DOHH2 (cell line): ENCODE results near the gene AEN.

ENCODE experiments used
- H3F3A ChIP-seq: fragments of 200-600 bp; sonication (generic), shearing (Covaris generic); 2 replicates; pipeline ENCODE4 v1.6.0; 2016; ENCODE audit warnings: antibody characterized with exemption, mild to moderate bottlenecking; ENCODE audit not compliant: control insufficient read depth, insufficient read depth
- H3K27ac ChIP-seq: fragments of 200-600 bp; sonication (generic); 2 replicates; pipeline ENCODE4 v1.5.1; 2014; ENCODE audit warnings: low read depth, mild to moderate bottlenecking, low read length, moderate library complexity
- H3K27me3 ChIP-seq: fragments of 200-600 bp; sonication (generic); 2 replicates; pipeline ENCODE4 v1.6.1; 2014; ENCODE audit warnings: mild to moderate bottlenecking, low read length, mixed read lengths; ENCODE audit not compliant: control insufficient read depth
- H3K36me3 ChIP-seq: fragments of 200-600 bp; sonication (generic); 2 replicates; pipeline ENCODE4 v1.6.1; 2014; ENCODE audit warnings: mild to moderate bottlenecking, low read length, moderate library complexity, mixed read lengths; ENCODE audit not compliant: control insufficient read depth
- H3K4me1 ChIP-seq: fragments of 200-600 bp; sonication (generic); 2 replicates; pipeline ENCODE4 v1.6.1; 2014; ENCODE audit warnings: mild to moderate bottlenecking, low read length, mixed read lengths; ENCODE audit not compliant: control insufficient read depth
- H3K4me2 ChIP-seq: fragments of 200-600 bp; sonication (generic); 2 replicates; pipeline ENCODE4 v1.6.0; 2014; ENCODE audit warnings: mild to moderate bottlenecking, low read length, moderate library complexity
- H3K4me3 ChIP-seq: fragments of 200-600 bp; sonication (generic); 2 replicates; pipeline ENCODE4 v1.5.1; 2014; ENCODE audit warnings: mild to moderate bottlenecking, low read length, mixed read lengths
- H3K79me2 ChIP-seq: fragments of 200-600 bp; sonication (generic); 2 replicates; pipeline ENCODE4 v1.6.1; 2014; ENCODE audit warnings: mild to moderate bottlenecking, low read length, mixed read lengths; ENCODE audit not compliant: control insufficient read depth
- H3K9me2 ChIP-seq: fragments of 200-600 bp; sonication (generic); replicated peaks from 2 replicates; pipeline ENCODE4 v1.6.1; 2014; ENCODE audit warnings: mild to moderate bottlenecking, low read length, mixed read lengths; ENCODE audit not compliant: control insufficient read depth
- H3K9me3 ChIP-seq: fragments of 200-600 bp; sonication (generic); 2 replicates; pipeline ENCODE4 v1.6.1; 2014; ENCODE audit warnings: antibody characterized with exemption, low read length, mixed read lengths; ENCODE audit not compliant: control insufficient read depth, insufficient read depth
- H4K20me1 ChIP-seq: fragments of 200-600 bp; sonication (generic); 2 replicates; pipeline ENCODE4 v1.6.0; 2014; ENCODE audit warnings: low read depth, mild to moderate bottlenecking, antibody characterized with exemption, low read length, moderate library complexity; ENCODE audit not compliant: control insufficient read depth, insufficient read depth
- EZH2phosphoT487 ChIP-seq: fragments of 200-600 bp; sonication (generic); IDR thresholded peaks from 2 replicates; pipeline ENCODE4 v1.6.1; 2017; ENCODE audit warnings: borderline replicate concordance, mild to moderate bottlenecking, antibody characterized with exemption, low read length, moderate library complexity, mixed read lengths
- TF ChIP-seq, protein P1 (sequence below): fragments of 200-600 bp; sonication (generic); IDR thresholded peaks from one replicate; pipeline ENCODE4 v1.5.1; 2014; ENCODE audit warnings: antibody characterized with exemption, mild to moderate bottlenecking, low read depth, low read length; ENCODE audit not compliant: poor library complexity, severe bottlenecking

Gene AEN

GRCh38 chr15:88646951-88647350, 25.8 kb downstream of the AEN start:
- H3K9me3 ChIP-seq: no peaks in the 10 kb centered on the region
- peaks cover 93% of the 10 kb centered on the region for H3K4me1 ChIP-seq
- H4K20me1 ChIP-seq: no peaks in the 10 kb centered on the region
- H3K27ac ChIP-seq: peak overlapping the region; percentile 97
- peaks cover 87% of the 10 kb centered on the region for H3K36me3 ChIP-seq
- TF ChIP-seq, protein P1, sequence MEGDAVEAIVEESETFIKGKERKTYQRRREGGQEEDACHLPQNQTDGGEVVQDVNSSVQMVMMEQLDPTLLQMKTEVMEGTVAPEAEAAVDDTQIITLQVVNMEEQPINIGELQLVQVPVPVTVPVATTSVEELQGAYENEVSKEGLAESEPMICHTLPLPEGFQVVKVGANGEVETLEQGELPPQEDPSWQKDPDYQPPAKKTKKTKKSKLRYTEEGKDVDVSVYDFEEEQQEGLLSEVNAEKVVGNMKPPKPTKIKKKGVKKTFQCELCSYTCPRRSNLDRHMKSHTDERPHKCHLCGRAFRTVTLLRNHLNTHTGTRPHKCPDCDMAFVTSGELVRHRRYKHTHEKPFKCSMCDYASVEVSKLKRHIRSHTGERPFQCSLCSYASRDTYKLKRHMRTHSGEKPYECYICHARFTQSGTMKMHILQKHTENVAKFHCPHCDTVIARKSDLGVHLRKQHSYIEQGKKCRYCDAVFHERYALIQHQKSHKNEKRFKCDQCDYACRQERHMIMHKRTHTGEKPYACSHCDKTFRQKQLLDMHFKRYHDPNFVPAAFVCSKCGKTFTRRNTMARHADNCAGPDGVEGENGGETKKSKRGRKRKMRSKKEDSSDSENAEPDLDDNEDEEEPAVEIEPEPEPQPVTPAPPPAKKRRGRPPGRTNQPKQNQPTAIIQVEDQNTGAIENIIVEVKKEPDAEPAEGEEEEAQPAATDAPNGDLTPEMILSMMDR: no peak
- no peak for TF ChIP-seq EZH2phosphoT487
- H3K4me3 ChIP-seq: peak overlapping the region; percentile 78
- H3K9me2 ChIP-seq: no peaks in the 10 kb centered on the region
- no peaks in the 10 kb centered on the region for H3K27me3 ChIP-seq
- peaks cover 74% of the 10 kb centered on the region for H3K79me2 ChIP-seq
- peak overlapping the region; percentile 99 for H3K4me2 ChIP-seq
- H3F3A ChIP-seq: peaks cover 49% of the 10 kb centered on the region

- peak overlapping the region; percentile 78 for H3K4me3 ChIP-seq
- no peaks in the 10 kb centered on the region for H4K20me1 ChIP-seq
- H3K36me3 ChIP-seq: peaks cover 84% of the 10 kb centered on the region
- peak overlapping the region; percentile 97 for H3K27ac ChIP-seq
- H3K4me1 ChIP-seq: peaks cover 91% of the 10 kb centered on the region
- peak overlapping the region; percentile 99 for H3K4me2 ChIP-seq
- no peaks in the 10 kb centered on the region for H3K9me3 ChIP-seq
- no peak for TF ChIP-seq EZH2phosphoT487
- TF ChIP-seq, protein P1: no peak
- no peaks in the 10 kb centered on the region for H3K27me3 ChIP-seq
- H3K9me2 ChIP-seq: no peaks in the 10 kb centered on the region
- peaks cover 68% of the 10 kb centered on the region for H3K79me2 ChIP-seq
- peaks cover 43% of the 10 kb centered on the region for H3F3A ChIP-seq
Observed at GRCh38 chr15:88647351-88648105, 26.4 kb downstream of the AEN start.

GRCh38 chr15:88648357-88649214, 27.4 kb downstream of the AEN start:
- Histone ChIP-seq H3K4me3 (peak overlapping the region; percentile 78), H3K36me3 (peaks cover 85% of the 10 kb centered on the region), H3K4me2 (peak overlapping the region; percentile 99), H4K20me1 (no peaks in the 10 kb centered on the region), H3K9me2 (no peaks in the 10 kb centered on the region), H3K79me2 (peaks cover 60% of the 10 kb centered on the region), H3K27me3 (no peaks in the 10 kb centered on the region), H3F3A (peaks cover 35% of the 10 kb centered on the region), H3K27ac (peak overlapping the region; percentile 97), H3K4me1 (peaks cover 92% of the 10 kb centered on the region), H3K9me3 (no peaks in the 10 kb centered on the region)
- no peak for TF ChIP-seq EZH2phosphoT487
- TF ChIP-seq, protein P1: no peak
